Right lung (tissue), 5 donors: ENCODE results near the gene STAMBPL1. TPM values are rescaled to one million over a fixed set of nuclear protein-coding genes. Genes with fewer than 3 reads are reported as not detected.

Source experiments
- DNase-seq, 2 donors: peaks; one replicate each; pipeline ENCODE4 v3.0.0-alpha.2; 2013
- polyA plus RNA-seq, 5 donors: library from polyadenylated mRNA; unstranded; fragments of 120-200 nt; gene quantifications; one replicate each; pipeline versions ENCODE4 v1.2.1 to v1.2.3, GENCODE V29; 2013; ENCODE audit warnings: inconsistent platforms in 1 of 5, low replicate concordance in 1 of 5; ENCODE audit not compliant: insufficient read length in 5 of 5, insufficient read depth in 1 of 5

Gene STAMBPL1
- polyA plus RNA-seq, 5 donors = 6.4 to 14.4 (median 13.0) TPM

DNA sequence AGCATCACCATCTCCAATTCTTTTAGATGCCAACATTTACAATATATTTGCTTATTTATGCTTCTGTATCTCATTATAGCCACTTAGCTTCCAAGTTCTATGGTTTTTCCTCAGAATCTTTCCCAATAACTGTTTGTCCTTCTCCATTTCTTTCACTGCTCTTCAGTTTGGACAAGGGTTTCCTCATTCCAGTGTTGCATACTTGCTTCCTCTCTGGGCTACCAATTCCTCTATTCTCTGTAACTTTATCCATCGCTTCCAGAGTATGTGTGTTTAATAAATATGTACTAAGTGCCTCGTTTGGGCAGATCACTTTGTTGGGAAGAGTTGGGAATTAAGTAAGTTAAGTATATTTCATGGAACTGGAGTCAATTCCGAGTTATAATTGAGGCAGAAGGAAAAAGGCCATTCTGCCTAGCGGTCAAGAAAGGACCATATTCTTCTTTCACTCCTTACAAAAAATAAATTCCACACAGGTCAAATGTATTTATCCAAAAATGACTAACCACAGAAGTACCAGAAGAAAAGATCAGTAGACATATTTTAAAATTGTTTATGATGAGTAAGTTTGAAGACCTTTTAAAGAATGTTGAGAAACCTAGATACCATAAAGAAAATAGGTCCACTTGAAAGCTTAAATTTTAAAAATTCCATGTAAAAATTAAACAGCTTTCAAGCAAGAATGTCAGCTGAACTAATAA lies 10.8 kb downstream of the STAMBPL1 start:
- DNase-seq = no peak

DNA sequence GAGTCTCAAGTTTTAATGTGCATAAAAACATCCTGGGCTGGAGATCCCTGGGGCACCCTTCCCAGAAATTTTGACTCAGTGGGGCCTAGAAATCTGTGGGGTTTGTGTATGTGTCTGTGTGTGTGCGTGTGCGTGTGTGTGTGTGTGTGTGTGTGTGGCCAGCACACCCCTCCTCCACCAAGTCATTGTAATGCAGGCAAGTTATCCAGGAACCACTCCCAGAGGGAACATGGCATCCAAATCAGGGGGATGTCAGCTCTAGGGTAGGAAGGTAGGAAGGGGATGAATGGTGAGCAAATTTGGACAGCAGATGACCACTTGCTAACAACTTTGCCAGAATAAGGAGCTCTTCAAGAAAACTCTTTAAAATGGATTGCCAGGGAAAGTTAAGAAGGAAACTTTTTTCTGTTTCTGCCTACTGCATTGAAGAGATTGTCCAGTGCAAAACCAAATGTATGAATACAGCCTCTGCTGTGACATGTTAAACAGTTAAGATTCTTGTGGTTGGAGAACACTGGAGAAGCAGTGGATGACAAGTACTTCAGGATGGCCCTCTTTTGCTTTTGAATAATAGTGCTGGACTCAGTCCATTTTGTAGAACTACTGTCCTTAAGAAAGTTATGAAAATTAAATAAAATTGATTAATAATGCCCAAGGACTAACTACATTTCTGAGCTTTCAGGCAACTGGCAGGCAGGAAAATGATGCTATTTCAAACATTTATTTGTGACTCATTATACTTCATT lies 12.3 kb downstream of the STAMBPL1 start:
- DNase-seq = no peak

DNA sequence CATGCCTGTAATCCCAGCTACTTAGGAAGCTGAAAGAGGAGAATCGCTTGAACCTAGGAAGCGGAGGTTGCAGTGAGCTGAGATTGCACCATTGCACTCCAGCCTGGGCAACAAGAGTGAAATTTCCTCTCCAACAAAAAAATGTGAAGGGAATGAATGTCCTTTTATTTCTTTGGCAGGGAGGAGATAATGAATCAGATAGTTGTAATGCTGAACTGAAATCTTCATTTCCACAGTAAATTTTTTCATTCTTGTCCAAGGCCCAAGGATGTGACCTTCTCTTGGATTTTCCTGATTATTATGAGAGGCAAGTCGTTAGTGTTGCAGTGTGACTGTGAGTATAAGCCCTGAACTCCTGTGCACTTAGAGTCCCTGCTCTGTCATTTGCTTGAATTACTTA lies 13.6 kb downstream of the STAMBPL1 start:
- DNase-seq = no peak

DNA sequence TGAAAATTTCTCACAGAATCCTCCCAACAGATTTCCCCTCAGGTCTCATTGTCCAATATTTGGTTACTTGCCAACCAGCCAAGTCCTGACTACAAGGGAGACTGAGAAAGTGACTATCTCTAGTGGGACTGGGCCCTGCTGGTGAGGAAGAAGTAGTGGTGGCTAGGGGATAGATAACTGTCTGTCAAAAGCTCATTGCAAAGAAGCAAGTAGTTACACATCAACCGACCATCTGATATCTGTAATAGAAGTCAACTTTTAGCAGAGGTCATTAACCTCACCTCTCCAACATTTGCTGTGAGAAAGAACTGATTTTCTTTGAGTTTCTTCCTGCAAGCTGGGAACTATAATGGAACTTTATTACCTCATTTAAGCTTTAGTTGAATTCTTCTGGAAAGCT lies 15.2 kb downstream of the STAMBPL1 start:
- no peak for DNase-seq

DNA sequence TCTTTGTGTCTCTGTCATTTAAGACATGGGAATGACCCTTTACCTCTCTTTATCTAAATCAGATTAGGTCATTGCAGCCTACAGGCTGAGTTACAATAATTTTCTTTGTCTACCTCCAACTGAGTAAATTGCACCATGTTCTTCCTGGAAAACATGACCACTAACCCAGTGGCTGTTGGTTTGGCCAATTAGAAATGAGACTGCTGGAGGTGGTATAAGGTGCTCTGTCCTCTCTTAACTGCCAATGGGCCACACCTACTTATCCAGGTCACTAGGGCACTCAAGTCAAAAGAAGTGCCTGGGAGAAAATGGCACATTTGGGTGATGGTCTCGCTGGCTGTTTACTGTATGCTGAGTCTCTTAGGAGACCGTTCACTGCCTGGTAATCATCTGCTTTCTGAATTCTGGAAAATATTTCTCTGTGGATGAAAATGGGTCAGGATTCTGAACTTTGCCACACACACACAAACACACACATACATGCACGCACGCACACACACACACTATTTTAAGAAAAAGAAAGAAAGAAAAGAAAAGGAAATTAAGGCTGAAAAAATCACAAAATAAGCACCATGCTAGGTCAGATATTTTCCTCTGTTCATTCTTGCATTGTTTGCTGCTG lies 16.4 kb downstream of the STAMBPL1 start:
- DNase-seq = no peak

DNA sequence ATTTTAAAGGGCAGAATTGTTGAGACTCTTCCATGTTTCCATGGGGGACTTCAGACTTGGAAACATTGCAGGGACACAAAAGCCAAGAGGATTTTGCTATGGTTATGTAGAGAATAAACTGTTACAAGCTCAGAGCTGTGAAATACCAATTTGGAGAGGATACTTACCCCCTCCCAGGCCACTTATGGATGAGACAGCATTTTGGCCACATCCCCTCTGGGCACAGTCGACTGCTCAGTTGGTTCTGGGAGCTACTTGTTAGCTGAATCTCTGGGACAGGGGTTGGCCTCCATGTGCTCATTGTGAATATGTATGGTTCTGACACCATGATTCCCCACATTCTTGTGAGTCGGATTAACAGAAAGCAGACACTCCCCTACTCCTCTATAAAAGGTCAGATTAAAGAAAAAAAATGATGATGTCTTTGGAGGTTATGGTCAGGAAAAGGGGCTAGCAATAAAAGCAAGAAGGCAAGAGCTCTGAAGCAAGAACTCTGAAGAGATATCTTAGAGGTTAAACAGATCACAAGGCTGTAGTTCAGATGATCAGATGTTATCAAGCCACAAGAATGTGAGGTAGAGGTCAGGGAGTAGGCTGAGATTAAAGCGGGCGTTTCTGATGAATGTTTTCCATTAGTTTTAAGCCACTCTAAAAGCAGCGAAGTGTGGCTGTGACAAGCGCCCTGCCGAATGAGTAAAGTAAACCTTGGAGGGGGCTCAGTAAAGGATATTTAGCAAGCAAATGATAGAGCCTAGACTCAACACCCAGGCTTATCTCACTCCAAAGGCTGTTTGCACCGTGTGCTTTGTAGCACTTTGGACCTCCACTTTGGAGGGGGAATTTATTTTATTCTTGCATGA lies 17.2 kb downstream of the STAMBPL1 start:
- DNase-seq = no peak

DNA sequence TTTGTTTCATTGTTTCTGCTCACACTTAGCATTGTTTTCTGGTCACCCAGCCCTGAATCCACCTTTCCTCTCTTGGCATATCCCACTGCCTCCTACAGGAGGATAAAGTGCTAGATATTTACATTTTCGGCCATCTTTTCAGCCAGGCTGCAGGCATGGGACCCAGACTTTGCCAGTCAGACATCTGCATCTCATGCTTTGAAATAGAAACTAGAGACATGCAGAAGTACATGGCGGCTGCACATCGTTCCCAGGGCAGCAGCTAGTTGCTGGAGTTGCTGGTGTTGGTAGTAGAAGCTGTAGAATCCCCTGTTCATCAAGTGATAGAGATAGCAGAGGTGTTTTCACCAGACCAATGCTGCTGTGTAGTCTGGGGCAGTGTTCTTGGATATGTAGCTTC lies 18.7 kb downstream of the STAMBPL1 start:
- DNase-seq = no peak

DNA sequence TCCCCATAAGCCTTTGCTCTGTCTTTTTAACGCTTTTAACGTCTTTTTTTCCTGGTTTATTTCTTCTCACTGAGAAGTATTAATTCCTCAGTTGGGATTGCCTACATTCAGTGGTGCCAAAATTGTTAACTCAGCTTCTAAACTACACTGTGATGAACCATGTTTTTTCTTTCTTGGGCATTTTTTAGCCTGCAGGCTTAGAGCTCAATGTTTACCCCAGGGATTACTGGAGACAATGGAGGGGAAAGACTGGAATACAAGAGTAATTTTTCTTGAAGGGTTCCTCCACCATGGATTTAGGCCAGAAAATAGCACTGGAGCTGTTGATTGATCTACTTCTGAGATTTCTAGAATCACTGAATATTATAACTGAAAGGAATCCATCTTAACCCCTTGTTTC lies 19.8 kb downstream of the STAMBPL1 start:
- no peak for DNase-seq

DNA sequence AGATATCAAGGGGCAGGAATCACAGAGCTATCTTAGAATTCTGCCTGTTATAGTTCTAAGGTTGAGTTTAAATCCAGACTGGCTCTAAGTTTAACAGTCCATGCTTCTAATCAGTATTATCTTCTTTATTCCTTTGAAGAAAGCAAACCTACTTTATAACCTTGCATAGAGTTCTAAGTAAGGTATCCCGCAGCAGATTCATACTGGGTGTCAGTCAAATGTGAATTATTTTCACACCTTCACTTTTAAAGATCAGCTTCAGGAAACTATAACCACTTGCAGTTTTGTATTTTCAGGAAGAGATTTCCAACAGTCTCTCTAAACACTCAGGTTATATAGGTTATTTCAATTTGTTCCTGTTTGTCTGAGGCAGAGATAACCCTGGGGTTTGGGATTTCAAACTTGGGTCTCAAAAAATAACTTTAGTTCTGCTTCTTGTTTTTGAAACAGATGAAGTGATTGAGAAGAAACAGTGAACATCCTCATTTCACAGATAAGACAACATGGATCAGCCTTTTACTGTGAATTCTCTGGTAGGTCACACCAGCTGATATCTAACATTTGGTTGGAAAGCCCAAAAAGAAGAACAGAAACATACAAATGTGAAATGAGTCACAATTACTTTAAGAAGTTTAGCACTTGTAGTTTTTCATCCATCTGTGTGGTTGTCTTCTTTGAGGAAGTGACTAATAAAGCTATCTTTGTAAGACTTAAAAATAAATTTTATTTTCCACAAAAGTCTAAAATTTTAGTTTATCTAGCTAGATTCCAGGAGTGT lies 21.4 kb downstream of the STAMBPL1 start:
- DNase-seq = no peak

DNA sequence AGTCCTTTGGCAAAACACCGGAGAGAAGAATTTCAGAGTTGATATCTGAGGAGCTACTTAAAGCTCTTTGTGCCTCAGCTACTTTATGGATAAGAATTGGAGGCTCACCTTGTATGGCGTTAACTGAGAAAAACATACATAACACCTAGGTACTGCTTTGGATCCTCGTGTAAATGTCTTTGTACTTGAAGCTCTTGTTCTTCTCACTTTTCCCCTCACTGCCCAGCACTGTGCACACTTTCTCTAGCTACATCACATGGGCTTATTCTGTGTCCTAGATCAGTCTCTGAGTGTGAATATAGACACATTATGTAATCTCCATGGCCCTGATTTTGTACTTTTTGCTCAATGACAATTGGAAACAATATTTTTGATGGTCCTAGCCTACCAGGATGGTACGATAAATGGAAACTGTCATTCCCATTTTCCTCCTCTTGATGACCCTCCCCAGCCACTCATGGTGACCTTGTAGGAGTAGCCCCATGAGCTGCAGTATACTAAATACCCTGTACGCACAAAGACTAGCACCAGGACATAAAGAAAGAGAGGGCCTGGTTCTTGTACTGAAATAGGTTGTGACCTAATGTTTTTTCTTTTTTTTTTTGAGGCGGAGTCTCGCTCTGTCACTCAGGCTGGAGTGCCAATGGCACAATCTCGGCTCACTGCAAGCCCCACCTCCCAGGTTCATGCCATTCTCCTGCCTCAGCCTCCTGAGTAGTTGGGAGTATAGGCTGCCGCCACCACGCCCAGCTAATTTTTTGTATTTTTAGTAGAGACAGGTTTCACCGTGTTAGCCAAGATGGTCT lies 22.1 kb downstream of the STAMBPL1 start:
- no peak for DNase-seq

DNA sequence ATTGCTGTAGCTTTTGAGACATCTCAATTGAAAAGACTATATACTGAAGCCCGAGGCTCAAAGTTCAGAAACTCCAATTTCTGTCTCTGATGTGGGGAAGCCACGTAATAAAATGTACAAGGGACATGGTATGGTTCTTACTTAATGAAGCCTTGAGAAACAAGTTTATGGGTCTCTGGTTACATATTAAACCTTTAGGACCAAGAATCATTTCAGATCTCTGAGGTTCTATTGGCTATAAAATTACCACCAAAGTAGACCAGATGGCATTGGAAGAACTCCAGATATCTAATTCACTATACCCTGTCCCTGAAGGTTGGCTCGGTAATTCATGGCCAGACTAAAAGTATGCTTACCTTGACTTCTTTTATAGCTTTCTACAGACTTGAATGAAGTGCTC lies 23.7 kb downstream of the STAMBPL1 start:
- no peak for DNase-seq

DNA sequence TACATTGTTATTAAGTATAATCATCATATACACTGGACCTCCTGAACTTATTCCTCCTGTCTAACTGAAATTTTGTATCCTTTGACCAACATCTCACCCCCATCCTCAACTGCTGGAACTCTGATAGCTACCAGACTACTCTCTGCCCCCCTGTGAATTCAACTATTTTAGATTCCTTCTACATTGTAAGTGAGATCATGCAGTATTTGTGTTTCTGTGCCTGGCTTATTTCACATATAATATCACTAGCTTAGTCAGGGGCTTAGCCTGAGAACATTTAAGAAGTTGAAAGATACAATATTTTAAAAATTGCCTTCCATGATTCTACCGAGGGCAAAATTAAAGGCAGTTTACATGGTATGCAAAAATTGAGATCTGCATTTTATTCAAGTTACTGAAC lies 26.9 kb downstream of the STAMBPL1 start:
- no peak for DNase-seq

DNA sequence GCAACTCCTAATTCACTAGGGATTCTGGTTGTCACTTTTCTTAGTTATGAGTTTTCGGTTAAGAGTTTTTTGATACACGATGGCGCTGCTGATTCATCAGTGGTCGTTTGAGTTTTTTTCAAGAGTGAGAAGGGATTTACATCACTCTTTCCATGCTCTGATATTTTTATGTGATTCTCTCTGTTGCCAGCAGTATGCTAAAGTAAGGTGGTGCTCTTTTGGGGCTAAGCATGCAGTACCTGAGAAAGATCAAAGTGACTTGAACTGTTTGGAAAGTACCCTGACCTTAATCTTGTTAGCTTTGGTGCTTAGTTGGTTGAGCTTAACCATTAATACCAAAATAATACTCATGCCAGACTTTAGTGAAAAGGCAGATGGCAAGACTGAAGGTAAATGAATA lies 28.1 kb downstream of the STAMBPL1 start:
- no peak for DNase-seq

DNA sequence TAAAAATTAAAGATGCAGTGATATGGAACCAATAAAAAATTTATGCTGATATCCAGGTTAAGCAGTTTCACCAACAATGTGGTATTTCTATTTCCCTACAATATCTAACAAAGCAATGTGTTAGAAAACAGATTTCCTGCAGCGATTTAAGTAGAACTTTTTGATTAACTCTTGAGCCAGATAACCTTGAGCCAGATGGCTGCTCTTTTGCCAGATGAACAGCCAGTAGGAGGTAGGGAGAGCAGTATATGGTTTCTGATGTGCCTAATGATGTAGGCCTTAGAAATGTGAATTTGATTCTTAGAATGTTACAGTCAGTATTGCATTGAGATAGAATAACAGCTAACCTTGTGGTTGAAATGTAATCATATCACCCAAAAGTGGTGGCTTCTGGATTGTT lies 31.1 kb downstream of the STAMBPL1 start:
- DNase-seq = no peak

DNA sequence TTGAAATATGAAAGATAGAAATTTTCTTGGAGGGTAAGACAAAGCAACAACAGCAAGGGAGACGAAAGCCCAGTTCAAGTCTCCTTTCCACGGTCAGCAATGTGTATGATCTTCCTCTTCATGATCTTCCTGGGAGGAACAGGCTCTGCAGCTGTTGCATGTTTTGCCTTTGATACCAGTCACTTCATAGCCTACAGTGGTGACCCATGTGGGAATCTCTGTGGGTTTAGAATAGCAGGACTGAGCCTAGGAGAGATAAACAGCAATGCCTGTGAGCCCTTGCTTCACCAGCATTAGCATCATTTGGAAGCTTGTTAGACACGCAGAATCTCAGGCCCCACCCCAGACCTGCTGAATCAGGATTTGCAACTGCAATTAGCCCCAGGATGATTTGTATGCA lies 31.8 kb downstream of the STAMBPL1 start:
- DNase-seq = no peak

DNA sequence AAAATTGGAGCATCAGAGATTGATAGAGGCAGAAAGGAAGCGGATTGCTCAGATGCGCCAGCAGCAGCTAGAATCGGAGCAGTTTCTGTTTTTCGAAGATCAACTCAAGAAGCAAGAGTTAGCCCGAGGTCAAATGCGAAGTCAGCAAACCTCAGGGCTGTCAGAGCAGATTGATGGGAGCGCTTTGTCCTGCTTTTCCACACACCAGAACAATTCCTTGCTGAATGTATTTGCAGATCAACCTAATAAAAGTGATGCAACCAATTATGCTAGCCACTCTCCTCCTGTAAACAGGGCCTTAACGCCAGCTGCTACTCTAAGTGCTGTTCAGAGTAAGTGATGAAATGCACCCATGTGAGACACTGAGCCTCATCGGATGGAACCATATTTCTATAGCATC lies 33.1 kb downstream of the STAMBPL1 start:
- no peak for DNase-seq

DNA sequence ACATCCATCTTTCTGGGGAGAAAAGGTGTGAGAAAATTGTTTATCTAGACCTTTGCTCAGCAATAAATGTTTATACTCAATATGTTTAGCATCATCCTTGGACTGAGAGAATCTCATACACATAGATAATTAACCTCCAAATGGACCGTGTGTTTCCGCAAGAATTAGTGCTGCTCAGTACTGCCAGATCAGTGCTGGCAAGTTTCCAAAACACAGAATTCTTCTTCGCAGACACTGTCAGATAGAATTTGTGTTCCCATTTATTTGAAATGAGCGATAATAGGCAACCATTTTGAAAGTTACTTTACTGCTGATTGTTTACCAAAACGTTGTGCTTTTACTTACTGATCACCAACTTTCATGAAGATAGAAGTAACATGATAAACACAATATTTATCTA lies 33.7 kb downstream of the STAMBPL1 start:
- no peak for DNase-seq

DNA sequence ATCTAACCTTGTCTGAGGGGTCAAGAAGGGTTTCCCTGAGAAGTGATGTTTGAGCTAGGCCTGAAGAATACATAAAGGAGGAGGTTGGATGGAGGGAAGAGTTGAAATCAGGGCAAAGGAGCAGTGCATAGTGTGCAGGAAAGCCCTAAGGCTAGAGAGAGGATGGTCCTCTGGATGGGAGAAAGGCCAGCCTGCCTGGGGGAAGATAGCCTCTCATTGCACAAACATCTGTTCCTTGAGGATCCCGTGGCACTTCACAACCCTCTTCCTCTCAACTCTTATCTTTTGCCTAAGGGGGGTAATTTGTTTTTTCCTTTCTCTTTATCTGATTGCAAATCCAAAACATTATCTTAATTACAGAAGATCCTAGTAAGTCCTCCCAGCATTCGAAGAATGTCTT lies 35.7 kb downstream of the STAMBPL1 start:
- DNase-seq = no peak

DNA sequence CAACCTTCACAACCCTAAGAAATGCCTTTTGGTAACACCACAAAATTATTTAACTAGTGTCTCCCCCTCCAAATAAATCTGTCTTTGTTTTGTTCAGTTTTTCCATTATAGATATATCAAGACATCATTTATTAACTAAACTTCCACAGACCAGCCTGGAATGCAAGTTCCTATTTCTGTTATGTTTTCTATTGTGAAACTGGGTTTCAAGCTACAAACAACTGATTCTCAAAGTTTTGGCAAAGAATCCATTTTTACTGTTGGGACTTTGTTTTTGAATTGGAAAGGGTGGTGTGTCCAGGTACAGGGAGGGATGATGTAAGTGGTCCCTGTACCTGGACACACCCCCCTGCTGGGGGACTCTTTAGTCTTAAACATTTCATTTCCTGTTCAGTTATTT lies 36.2 kb downstream of the STAMBPL1 start:
- DNase-seq = no peak

DNA sequence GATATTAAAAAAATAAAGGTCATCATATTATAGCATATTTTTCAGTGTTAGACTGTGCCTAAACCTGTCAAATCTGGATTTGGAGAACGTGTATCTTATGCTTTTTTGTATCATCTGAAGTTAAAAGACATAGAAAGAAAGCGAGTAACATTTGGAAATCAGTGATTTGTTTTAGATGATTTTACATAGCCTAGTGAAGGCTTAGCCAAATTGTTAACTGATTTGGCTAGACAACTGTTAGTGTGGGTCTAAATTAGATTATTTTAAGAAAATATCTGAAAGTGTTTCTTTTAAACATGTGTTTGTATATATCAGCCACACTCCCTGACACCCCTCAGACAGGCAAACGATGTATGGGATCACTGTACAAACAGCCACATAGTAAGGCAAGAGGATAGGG lies 36.9 kb downstream of the STAMBPL1 start:
- no peak for DNase-seq
